ENCODE data around the gene OTOP2.

OTOP2 gene

GRCh38 chr17:74949455-74950115, 25.5 kb downstream of the OTOP2 start:
- no peak for FAIRE-seq
- no peak for DNase-seq (ENCODE audit: insufficient read length, low spot score)
- TF ChIP-seq CTCF (IDR thresholded peaks at IDR 0.05; ENCODE audit: insufficient read depth, missing control alignments), result no peak

GRCh38 chr17:74950207-74950606, 26.1 kb downstream of the OTOP2 start:
- FAIRE-seq (no peak), DNase-seq (ENCODE audit: insufficient read length, low spot score) (no peak)
- no peak for TF ChIP-seq CTCF (IDR thresholded peaks at IDR 0.05; ENCODE audit: insufficient read depth, missing control alignments)

DNA sequence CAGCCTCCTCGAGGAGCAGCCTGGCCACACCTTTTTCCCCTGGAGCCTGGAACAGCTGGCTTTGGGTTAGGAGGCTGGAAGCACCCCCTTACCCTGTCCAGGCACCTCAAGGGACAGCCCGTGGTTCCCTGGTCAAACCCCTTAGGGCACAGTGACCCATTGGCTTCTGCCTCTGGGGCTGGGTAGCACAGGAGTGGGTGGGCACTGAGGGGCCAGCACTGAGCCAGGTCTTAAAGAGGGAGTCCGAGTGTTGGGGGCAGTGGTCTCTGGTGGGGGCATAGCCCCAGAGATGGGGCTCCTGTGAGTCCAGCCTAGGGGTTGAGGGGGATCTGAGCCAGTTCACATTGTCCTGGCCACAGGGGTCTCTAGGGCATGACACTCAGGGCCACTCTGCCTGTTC, 27.0 kb downstream of the OTOP2 start:
- FAIRE-seq (no peak), DNase-seq (ENCODE audit: insufficient read length, low spot score) (no peak)
- TF ChIP-seq CTCF (IDR thresholded peaks at IDR 0.05; ENCODE audit: insufficient read depth, missing control alignments), result no peak

- TF ChIP-seq CTCF (IDR thresholded peaks at IDR 0.05; ENCODE audit: insufficient read depth, missing control alignments), result no peak
- FAIRE-seq (no peak), DNase-seq (ENCODE audit: insufficient read length, low spot score) (no peak)
Measured at GRCh38 chr17:74951680-74952421, 27.8 kb downstream of the OTOP2 start.

- no peak for TF ChIP-seq CTCF (IDR thresholded peaks at IDR 0.05; ENCODE audit: insufficient read depth, missing control alignments)
- FAIRE-seq (no peak), DNase-seq (ENCODE audit: insufficient read length, low spot score) (no peak)
Measured at GRCh38 chr17:74952431-74953133, 28.5 kb downstream of the OTOP2 start.

GRCh38 chr17:74953134-74953687, 29.1 kb downstream of the OTOP2 start:
- TF ChIP-seq CTCF (IDR thresholded peaks at IDR 0.05; ENCODE audit: insufficient read depth, missing control alignments), result no peak
- FAIRE-seq (no peak), DNase-seq (ENCODE audit: insufficient read length, low spot score) (no peak)
